Neutrophil (primary cell): ENCODE data around the gene PKM.

Source experiments
- H3K27ac ChIP-seq: fragments of 200-600 bp; sonication (generic); 2 replicates; pipeline ENCODE4 v1.5.1; 2016; ENCODE audit warnings: mild to moderate bottlenecking, moderate library complexity
- H3K27me3 ChIP-seq: fragments of 200-600 bp; sonication (generic); 2 replicates; pipeline ENCODE4 v1.6.0; 2016; ENCODE audit warnings: mild to moderate bottlenecking
- H3K36me3 ChIP-seq: fragments of 200-600 bp; sonication (generic); 2 replicates; pipeline ENCODE4 v1.5.1; 2017
- H3K4me1 ChIP-seq, 2 experiments: fragments of 200-600 bp in 1 of 2; sonication (generic) in 1 of 2; 1 replicate in 1 of 2; 2 replicates in 1 of 2; pipeline versions ENCODE4 v1.5.1 to v1.6.1; 2013 to 2016; ENCODE audit warnings: low read depth in 1 of 2, low read length in 1 of 2, mild to moderate bottlenecking in 1 of 2, moderate library complexity in 1 of 2; ENCODE audit not compliant: control insufficient read depth in 1 of 2, insufficient read depth in 1 of 2
- H3K4me3 ChIP-seq, 2 experiments: fragments of 200-600 bp in 1 of 2; sonication (generic) in 1 of 2; 1 replicate in 1 of 2; 2 replicates in 1 of 2; pipeline ENCODE4 v1.5.1; 2013 to 2016; ENCODE audit warnings: low read depth in 1 of 2, low read length in 1 of 2, mild to moderate bottlenecking in 1 of 2, moderate library complexity in 1 of 2
- H3K9me3 ChIP-seq: fragments of 200-600 bp; sonication (generic); 2 replicates; pipeline ENCODE4 v1.5.1; 2016
- CTCF ChIP-seq: fragments of 200-600 bp; sonication (generic); IDR thresholded peaks from 2 replicates; pipeline ENCODE4 v1.5.1; 2016; ENCODE audit warnings: antibody characterized with exemption

PKM gene

GRCh38 chr15:72199721-72200212 lies 31.2 kb downstream of the PKM start:
- Histone ChIP-seq H3K27me3 (peaks cover 30% of the 10 kb centered on the region), H3K36me3 (peaks cover 68% of the 10 kb centered on the region), H3K4me1 (peaks cover 23 to 25% of the 10 kb centered on the region in 2 experiments), H3K27ac (peak overlapping the region; percentile 54), H3K4me3 (no peak overlapping the region), H3K9me3 (no peaks in the 10 kb centered on the region)
- TF ChIP-seq CTCF, result peak; percentile 85

DNA sequence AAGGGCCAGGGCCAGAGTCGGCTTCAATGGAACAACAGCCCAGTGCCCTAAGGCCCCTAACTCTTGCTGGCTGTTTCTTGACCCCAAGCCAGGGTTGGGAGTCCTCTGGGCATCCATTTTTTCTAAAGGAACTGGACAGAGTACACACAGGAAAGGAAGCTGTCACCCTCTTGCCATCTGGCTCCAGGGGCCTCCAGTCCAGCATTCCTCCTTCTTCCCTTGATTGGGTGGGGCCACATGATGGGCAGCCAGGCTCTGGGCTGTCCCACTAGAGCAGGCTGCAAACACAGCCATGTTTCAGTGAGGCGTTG lies 31.8 kb downstream of the PKM start:
- H3K36me3 ChIP-seq, result peaks cover 62% of the 10 kb centered on the region
- peaks cover 30% of the 10 kb centered on the region for H3K27me3 ChIP-seq
- no peak for TF ChIP-seq CTCF
- no peaks in the 10 kb centered on the region for H3K9me3 ChIP-seq
- no peak overlapping the region for H3K4me3 ChIP-seq
- H3K4me1 ChIP-seq, result peaks cover 24 to 25% of the 10 kb centered on the region in 2 experiments
- H3K27ac ChIP-seq, result no peak overlapping the region

- Histone ChIP-seq H3K4me1 (peaks cover 24 to 25% of the 10 kb centered on the region in 2 experiments), H3K36me3 (peaks cover 56% of the 10 kb centered on the region), H3K27ac (no peak overlapping the region), H3K27me3 (peaks cover 30% of the 10 kb centered on the region), H3K4me3 (no peak overlapping the region), H3K9me3 (no peaks in the 10 kb centered on the region)
- TF ChIP-seq CTCF, result no peak
Observed at GRCh38 chr15:72198356-72199204, 32.4 kb downstream of the PKM start.

- peaks cover 24 to 25% of the 10 kb centered on the region in 2 experiments for H3K4me1 ChIP-seq
- H3K27ac ChIP-seq, result no peak within 1 kb of the TSS
- H3K36me3 ChIP-seq, result peaks cover 48% of the 10 kb centered on the region
- H3K27me3 ChIP-seq, result peaks cover 30% of the 10 kb centered on the region
- no peaks in the 10 kb centered on the region for H3K9me3 ChIP-seq
- peak within 1 kb of the TSS; percentile 49 to 55 for H3K4me3 ChIP-seq
- TF ChIP-seq CTCF, result no peak
Observed at GRCh38 chr15:72197460-72198355, 33.3 kb downstream of the PKM start, which contains the start of gene GRAMD2A. GRAMD2A (minus strand) TSS chr15:72197787.

GRCh38 chr15:72197041-72197459 lies 33.9 kb downstream of the PKM start:
- peaks cover 24 to 25% of the 10 kb centered on the region in 2 experiments for H3K4me1 ChIP-seq
- no peak overlapping the region for H3K27ac ChIP-seq
- H3K4me3 ChIP-seq, result peak overlapping the region; percentile 49 to 55
- H3K9me3 ChIP-seq, result no peaks in the 10 kb centered on the region
- peaks cover 35% of the 10 kb centered on the region for H3K27me3 ChIP-seq
- TF ChIP-seq CTCF, result no peak
- peaks cover 41% of the 10 kb centered on the region for H3K36me3 ChIP-seq
